ENCODE measurements around the gene KMT2C.
"Not testable (repeated sequence)": the region's sequence is repeated elsewhere in the genome, so short reads cannot be mapped to it uniquely, and the experiment has no call there.

The KMT2C gene

DNA sequence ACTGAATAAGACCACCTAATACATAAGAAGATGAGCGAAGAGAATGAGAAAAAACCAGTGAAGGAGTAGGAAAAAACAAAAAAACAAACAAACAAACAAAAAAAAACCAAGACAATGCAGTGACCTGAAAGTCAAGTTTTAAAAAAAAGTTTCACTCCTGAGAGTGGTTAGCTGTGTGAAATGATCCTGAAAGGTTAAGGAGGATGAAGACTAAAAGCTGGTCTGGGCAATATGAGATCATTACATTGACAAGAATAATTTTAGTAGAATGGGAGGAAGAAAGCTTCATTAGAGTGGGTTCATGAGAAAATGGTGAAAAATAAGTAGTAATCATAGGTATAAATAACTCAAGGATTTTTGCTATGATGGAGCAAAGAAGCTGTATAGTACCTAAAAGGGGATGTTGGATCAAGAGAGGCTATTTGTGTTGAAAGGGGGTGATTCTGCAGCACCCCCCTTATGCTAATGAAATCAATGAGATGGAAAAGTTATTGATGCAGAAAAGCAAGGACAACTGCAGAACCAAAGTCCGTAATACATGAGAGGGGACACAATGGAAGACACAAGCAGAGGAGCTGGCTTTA, 80.2 kb downstream of the KMT2C start:
- no peak for DNase-seq (ENCODE audit: low read depth)

DNA sequence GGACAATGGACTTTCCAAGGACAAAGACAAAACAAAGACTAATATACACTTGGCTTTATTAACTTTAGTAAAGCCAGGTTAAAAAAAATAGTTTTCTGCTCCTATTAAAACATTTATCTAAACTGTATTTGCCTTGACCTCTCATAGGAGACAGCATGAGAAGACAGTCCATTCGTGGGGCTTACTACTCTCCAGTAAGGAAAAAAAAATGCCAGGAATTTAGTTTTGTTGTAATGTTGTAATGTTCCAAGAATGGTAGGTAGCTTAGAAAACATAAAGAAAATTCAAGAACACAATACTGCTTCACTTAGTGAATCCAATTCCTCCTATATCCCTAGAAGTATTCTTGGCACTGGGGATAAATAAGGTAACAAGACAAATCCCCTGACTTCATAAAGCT, 81.7 kb downstream of the KMT2C start:
- DNase-seq (ENCODE audit: low read depth) = no peak

DNA sequence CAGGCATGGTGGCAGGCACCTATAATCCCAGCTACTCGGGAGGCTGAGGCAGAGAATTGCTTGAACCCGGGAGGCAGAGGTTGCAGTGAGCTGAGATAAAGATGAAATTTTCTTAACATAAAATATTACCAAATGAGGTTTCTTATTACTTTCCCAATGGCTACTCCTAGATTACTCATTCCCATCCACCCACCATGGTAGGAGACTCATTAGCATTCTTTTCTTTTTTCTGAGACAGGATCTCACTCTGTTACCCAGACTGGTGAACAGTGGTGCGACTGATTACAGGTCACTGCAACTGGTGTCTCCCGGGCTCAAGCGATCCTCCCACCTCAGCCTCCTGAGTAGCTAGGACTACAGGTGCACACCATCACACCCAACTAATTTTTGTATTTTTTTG, 82.5 kb downstream of the KMT2C start:
- DNase-seq (ENCODE audit: low read depth) = not testable (repeated sequence)

DNA sequence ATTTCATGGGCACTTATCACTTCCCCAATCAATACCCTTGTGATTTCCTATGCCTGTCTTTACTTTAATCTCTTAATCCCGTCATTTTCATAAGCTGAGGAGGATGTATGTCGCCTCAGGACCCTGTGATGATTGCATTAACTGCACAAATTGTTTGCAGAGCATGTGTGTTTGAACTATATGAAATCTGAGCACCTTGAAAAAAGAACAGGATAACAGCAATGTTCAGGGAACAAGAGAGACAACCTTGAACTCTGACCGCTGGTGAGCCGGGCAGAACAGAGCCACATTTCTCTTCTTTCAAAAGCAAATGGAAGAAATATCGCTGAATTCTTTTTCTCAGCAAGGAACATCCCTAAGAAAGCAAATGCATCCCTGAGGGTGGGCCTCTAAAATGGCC, 84.1 kb downstream of the KMT2C start:
- DNase-seq (ENCODE audit: low read depth) = not testable (repeated sequence)

DNA sequence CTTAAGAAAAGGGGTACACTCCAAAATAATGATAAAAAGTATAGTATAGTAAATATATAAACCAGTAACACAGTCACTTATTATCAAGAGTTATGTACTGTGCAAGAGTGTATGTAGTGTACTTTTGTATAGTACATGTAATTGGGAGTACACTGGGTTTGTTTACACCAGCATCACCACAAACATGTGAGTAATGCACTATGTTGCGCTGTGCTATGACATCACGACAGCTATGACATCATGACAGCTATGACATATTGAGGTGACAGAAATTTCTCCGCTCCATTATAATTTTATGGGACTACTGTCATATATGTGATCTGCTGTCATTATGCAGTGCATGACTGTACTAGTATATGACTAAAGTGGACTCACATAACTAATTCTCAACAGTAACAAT, 84.6 kb downstream of the KMT2C start:
- no peak for DNase-seq (ENCODE audit: low read depth)

DNA sequence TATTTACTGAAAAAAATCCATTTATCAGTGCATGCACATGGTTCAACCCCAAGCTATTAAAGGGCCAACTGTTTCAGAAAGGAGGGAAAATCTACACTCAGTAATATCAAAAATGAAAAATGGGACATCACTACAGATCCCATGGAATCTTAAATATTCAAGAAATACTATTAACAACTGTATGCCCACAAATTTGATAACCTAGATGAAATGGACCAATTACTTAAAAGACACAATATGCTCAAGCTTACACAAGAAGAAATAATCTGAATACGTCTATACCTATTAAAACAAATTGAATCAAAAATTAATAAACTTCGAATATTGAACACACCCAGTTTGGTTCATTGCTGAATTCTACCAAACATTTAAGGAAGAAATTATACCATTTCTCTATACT, 87.9 kb downstream of the KMT2C start:
- DNase-seq (ENCODE audit: low read depth) = no peak

DNA sequence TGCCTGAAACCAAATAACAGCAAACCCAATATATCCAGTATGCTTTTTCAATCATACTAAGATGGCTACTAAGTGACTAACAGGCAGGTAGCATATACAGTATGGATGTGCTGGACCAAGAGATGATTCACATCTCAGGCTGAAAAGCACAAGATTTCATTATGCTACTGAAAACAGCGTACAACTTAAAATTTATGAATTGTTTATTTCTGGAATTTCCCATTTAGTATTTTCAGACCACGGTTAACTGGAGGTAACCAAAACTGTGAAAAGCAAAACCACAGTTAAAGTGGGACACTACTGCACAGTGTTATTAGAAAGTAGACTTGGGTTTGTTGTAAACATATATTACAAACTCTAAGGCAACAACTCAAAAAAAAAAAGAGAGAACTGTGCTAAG, 91.5 kb downstream of the KMT2C start:
- no peak for DNase-seq (ENCODE audit: low read depth)

DNA sequence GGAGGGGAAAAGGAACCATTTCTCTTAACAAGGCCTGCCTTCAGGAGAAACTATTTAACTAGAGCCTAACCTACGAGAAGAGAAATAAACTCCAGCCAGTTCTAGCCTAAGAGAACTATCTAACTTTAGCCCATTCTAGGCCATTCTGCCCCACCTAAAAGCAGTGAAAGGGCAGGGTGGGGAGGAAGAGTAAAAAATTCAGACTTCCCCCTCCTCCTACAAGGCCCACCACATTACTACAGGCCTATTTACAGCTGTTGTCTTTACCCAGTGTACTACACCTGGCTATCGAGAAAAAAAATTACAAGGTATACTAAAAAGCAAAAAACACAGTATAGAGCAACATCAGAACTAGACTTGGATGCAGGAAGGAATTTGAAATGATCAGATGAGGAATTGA, 93.0 kb downstream of the KMT2C start:
- no peak for DNase-seq (ENCODE audit: low read depth)

DNA sequence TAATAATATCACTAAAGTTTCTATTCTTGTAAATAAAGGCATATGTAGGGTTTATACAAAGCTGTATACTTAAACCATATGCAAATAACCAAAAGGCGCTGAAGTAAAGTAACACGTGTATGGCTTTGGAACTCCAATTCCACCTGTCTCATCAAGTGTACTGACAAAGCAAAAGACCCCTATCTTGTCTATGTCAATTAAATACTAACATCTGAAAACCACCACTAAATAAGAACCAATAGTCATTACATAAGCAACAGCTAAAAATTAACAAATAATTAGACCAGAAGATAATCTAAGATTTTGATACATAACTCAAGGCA, 93.9 kb downstream of the KMT2C start:
- no peak for DNase-seq (ENCODE audit: low read depth)

DNA sequence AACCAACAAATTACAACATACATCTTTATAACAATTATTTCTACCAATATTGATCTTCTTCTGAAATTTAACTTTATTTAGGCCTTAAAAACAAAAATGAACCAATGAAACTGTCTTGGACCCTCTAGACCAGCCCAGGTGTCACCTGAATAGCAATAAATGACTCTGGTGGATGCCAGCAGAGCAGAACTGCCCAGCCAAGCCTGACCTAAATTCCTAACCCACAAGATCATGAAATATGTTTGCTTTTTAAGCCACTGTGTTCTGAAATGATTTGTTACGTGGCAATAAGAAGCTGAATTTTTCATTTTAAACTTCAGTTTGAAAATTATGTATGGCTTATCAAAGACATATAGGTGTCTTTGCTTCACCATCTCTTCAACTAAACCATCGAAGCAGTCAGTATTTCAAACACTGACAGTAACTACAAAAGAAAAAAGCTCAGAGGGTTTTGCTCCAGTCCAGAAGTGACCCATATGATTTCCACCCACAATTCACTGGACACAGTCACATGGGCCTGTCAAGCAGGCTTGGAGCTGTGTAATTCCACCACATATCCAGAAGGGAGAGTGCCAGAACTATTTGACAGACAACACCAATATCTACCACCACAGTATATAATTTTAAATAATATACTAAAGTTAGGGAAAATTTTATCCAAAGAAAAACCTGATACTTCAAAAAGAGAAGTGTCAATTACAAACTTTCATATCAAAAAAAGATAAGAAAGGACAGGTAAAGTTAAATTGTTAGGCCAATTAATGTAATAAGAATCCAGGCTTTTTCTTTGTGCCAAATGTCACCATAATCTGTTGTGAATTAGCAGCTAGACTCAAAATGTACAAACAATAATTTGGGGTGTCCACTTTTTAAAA, 94.5 kb downstream of the KMT2C start:
- DNase-seq (ENCODE audit: low read depth) = no peak

DNA sequence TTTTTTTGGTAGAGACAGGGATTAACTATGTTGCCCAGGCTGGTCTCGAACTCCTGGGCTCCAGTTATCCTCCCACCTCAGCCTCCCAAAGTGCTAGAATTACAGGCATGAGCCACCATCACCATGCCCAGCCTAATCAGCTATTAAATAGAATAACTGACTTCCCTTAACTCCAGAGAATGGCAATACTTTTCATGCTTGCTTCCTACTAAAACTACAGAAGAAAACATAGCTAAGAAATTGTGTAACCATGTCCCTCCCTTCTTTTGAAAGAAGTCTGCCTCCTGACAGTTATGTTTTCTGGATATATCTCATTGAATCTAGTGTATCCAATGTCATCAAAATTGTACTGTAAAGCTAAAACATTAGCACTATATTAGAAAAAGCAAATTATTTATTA, 95.6 kb downstream of the KMT2C start:
- no peak for DNase-seq (ENCODE audit: low read depth)

DNA sequence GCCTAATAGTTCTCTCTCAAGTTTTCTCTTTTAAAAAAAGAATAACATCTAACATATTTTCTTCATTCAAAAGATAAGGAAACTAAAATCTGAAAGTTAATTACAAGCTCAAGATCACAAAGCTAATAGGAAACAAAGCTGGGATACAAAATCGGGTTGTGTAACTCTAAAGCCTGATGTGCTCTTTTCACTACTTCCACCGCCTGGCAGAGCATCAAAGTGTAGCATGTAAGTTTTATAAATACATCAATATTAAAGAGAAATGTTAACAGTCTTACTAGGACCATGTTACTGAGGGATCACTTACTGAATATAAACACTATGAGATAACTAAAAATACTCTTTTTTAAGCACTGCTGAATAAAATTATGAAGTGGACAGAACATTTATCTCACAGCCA, 97.2 kb downstream of the KMT2C start:
- no peak for DNase-seq (ENCODE audit: low read depth)

DNA sequence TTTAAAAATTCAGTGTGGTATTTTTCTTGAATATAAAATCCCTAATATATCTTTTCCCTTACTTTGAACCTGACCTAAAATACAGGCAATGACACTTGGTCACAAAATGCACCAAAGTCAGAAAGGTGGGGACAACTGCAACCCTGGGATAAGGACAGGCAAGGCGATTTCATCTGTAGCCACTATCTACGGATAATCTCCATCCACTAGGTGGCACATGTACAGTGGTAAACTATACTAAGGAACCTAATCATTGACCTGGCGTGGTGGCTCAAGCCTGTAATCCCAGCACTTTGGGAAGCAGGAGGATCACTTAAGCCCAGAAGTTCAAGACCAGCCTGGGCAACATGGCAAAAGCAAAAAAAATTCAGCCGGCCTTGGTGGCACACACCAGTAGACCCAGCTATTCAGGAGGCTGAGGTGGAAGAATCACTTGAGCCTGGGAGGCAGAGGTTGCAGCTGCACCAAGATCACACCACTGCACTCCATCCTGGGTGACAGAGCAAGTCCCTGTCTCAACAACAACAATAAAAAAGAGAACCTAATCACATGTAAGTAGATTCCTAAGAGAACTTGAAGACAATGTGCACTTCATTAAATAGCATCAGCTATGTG, 98.9 kb downstream of the KMT2C start:
- DNase-seq (ENCODE audit: low read depth) = no peak

DNA sequence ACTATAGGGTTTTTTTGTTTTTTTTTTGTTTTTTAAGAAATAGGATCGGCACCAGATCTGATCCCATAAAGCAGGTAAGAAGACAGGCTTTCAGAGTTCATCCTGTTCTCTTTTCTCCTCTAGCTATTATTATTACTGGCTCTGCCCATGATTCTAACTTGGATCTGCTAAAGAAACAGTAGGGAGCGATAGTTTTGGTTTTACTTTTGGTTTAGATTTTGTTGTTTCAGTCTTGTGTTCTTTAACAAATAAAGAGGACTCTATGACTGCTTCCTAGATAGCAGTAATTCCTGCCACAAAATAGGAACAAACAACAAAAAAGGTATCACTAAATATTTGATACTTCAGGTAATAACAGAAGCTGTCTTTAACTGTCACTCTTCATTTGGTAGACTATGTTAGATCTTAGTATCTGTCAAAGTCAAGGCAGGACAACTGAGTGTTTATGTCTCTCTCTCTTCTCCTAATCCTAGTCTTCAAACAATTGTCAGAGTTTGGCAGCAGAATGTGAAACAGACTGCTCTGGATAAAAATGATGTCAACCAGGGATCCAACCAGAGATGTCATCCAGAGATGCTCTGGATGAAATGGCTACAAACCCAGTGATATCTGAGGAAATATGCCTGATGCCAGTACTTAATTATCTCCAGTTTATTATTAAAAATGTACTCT, 99.8 kb downstream of the KMT2C start:
- DNase-seq (ENCODE audit: low read depth) = no peak

DNA sequence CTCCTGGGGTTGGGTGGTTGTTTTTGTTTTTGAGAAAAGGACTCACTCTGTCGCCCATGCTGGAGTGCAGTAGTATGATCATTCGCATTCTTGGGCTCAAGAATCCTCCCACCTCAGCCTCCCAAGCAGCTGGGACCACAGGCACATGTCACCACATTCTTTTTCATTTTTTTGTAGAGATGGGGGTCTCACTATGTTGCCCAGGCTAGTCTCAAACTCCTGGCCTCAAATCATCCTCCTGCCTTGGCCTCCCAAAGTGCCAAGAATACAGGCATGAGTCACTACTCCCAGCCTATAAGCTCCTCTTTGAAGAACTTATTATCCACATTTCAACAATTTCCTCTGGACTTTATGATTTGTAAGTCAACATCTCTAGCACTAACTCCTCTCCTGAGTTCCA, 102.7 kb downstream of the KMT2C start:
- no peak for DNase-seq (ENCODE audit: low read depth)

DNA sequence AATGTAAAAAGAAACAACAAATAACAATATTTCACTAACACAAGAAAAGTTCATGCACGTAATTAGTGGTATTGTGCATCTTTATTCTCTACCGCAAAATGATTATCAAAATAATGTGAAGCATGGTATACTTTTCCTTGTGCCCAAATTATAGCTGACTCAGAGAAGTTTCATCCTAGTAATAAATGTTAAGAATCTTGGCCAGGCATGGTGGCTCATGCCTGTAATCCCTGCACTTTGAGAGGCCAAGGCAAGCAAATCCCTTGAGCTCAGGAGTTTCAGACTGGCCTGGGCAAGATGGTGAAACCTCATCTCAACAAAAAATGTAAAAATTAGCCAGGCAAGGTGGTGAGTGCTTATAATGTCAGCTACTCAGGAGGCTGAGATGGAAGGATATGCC, 105.0 kb downstream of the KMT2C start:
- DNase-seq (ENCODE audit: low read depth) = no peak

DNA sequence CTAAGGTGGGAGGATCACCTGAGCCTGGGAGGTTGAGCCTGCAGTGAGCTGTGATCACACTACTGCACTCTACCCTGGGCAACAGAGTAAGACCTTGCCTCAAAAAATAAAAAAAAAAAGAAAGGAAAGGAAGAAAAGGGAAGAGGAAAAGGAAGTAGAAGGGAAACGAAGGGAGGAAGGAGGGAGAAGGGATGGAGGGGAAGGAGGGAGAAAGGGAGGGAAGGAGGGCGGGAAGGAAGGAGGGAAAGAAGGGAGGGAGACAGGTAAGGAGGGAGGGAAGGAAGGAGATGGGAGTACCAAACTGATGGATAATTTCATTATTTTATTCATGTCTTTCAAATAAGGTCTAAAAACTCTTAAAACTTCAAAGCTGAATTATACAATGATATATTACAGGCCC, 106.3 kb downstream of the KMT2C start:
- DNase-seq (ENCODE audit: low read depth) = no peak

DNA sequence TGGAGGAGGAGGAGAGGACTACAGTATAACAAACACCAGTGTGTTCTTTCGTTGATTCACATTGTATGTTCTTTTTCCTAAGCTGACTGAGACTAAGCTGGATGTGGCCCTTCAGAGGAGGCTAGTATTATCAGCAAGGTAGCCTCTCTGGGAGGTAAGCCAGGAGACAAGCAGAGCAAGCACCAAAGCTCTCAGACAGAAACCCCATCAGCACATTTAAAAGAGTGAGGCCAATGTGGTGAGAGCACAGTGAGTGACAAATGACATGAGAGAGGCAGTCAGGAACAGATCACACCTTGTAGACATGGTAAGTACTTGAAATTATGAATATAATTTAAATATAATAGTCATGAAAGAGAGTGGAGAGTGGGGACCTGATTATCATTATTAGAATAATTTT, 107.6 kb downstream of the KMT2C start:
- DNase-seq (ENCODE audit: low read depth) = no peak

DNA sequence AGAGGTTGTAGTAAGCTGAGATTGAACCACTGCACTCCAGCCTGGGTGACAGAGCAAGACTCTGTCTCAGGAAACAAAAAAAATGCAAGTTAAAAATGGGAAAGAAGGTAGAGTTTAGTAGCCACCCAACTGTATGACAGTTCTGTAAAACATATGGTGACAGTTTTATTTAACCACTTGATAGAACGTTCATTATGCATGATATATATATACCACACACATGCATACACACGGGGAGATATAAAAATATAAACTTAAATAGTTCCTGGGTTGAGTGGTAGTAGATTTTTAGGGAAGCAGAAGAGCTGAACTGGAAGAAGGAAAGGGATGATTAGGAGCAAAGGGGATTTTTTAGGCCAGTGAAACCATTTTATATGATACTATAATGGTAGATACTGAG, 120.0 kb downstream of the KMT2C start:
- DNase-seq (ENCODE audit: low read depth) = no peak

DNA sequence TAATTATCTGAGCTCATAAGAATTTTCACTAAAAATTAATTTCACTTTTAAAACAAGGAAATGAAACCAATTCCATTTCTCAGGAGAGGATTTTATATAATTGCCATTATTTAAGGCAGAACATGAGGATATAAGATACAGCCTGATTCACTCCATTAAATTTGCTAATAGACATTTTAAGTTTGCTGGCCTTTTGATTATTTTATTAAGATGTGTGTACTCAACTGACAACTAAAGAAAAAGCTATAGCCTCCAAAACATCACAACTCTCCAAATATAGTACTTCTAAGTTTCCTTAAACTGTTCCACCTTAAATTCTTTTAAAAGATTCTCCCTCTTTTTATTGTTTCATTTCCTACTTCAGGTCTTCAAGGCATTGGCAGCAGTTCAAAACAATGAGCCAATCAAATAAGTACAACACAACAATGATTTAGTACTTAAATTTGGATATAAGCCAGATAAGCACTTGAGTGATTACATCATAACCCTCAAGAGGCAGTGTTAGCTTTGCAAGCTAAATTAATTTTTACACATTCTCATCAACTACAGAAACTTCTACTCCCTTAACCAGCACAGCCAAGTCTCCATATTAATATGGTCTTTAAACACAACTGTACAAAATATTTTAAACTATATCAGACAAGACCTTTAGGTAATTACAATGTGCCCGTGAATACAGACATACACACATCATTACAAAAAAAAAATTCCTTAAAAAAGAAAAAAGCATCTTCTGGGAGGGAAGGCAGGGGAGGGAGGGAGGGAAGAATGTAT, 121.8 kb downstream of the KMT2C start:
- DNase-seq (ENCODE audit: low read depth) = no peak

DNA sequence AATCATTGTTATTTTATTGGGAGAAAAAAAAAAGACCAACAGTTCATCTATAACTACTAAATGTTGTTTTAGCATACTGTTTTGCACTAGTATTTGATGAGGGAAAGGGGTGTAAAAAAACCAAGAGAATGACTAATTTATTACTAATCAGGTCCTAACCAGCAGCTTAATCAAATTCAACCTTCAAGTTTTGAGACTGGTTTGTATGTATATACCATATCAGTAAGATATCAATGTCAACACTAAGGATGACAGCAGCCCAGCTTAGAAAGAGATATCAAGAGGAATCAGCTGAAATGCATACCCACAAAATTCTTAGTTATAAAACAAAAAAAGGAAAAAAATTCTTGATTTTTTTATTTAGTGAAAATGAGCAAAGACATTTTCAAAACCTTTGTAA, 122.6 kb downstream of the KMT2C start:
- no peak for DNase-seq (ENCODE audit: low read depth)

DNA sequence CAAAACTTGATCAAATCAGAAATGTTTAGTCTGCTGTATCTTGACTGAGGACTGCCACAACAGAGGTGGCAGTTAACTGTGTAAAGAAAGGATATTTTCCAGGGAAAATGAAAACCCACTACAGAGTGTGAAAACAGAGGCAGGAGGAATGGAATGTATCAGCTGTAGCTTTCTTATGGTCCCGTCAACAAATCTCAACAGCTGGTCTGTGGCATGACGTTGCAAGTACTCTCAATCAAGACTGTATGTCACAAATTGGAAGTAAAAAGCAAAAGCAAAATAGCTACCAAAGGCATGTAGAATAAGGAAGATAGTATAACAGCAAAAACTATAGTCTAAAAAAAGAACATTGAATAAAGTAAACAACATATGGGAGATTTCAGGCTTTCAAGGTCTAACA, 123.5 kb downstream of the KMT2C start:
- no peak for DNase-seq (ENCODE audit: low read depth)

Data from activated T-cell treated with anti-CD3 and anti-CD28 coated beads for 1 hour (primary cell).